ENCODE measurements around the gene SPATA6.
"Not testable (repeated sequence)": the region's sequence is repeated elsewhere in the genome, so short reads cannot be mapped to it uniquely, and the experiment has no call there.

Gene SPATA6

DNA sequence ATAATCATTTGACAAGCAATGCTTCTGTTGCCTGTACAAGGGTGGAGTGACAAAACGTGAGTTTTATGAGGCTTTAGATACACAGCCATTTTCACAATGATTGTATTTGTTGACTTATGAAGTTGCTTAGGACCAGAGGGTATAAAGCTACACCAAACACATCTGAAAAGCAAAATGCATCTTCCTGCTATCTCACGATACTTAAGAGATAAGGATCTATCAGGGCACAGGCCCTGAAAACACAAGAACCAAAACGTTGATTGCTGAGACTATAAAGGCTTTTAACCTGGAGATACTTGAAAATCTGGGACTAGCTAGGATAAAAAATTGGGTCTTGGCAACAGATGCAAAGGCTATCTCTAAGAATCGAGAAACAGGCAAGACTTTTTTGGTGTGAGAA lies 133.7 kb downstream of the SPATA6 start:
- DNase-seq, result no peak

DNA sequence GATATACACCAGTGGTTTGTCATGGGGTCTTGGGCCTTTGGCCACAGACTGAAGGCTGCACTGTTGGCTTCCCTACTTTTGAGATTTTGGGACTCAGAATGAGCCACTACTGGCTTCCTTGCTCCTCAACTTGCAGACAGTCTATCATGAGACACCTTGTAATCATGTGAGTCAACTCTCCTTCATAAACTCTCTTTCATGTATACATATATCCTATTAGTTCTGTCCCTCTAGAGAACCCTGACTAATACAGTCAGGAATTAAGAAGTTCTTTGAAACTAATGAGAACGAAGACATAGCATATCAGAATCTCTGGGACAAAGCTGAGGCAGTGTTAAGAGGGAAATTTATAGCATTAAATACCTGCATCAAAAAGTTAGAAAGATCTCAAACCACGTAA lies 138.7 kb downstream of the SPATA6 start:
- DNase-seq, result no peak

DNA sequence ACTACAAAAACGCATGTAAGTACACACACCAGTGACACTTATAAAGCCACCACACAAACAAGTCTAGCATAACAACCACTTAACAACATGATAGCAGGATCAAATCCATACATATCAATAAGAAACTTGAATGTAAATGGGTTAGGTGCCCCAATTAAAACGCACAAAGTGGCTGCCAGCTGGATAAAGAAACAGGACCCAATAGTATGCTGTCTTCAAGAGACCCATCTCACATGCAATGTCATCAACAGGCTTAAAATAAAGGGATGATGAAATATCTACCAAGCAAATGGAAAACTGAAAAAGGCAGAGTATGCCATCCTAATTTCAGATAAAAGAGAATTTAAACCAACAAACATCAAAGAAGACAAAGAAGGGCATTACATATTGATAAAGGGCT lies 139.9 kb downstream of the SPATA6 start:
- DNase-seq, result no peak

DNA sequence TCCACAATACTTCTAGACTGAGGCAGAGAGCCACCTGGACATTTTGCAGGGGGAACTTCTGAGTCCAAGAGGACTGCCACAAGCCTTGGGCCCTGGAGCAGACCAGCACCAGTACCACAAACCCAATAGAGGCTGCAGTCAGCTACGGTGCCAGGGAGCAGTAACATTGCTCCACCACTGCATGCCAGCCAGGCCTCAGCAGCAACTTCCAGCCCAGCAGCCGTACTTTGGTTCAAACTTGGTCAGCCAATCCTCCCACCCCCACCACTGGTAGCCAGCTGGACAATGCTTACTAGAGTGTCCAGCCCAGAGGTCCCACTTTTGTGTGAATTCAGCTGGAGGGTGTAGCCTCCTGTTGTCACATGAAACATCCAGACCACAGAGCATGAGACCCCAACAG lies 142.1 kb downstream of the SPATA6 start:
- no peak for DNase-seq

DNA sequence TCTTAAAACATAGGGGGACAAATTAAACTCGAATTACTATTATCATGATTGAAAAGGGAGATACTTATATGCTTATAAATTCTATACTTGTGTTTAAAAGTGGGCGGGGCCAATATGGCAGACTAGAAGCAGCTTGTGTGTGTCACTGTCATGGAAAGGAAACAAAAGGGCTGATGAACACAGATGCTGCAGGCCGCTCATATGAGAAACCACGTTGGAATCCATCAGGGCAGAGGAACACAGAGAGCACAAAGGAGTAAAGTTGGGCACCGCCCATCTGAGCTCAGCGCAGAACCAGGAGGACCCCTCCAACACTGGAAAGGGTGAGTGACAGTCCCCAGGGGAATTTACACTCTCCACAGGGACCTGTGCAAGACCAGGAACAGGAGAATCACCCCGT lies 142.5 kb downstream of the SPATA6 start:
- DNase-seq, result no peak

DNA sequence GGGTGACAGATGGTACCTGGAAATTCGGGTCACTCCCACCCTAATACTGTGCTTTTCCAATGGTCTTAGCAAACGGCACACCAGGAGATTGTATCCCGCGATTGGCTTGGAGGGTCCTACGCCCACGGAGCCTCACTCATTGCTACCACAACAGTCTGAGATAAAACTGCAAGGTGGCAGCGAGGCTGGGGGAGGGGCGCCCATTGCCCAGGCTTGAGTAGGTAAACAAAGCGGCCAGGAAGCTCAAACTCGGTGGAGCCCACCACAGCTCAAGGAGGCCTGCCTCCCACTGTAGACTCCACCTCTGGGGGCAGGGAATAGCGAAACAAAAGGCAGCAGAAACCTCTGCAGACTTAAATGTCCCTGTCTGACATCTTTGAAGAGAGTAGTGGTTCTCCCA lies 160.2 kb downstream of the SPATA6 start:
- not testable (repeated sequence) for DNase-seq

DNA sequence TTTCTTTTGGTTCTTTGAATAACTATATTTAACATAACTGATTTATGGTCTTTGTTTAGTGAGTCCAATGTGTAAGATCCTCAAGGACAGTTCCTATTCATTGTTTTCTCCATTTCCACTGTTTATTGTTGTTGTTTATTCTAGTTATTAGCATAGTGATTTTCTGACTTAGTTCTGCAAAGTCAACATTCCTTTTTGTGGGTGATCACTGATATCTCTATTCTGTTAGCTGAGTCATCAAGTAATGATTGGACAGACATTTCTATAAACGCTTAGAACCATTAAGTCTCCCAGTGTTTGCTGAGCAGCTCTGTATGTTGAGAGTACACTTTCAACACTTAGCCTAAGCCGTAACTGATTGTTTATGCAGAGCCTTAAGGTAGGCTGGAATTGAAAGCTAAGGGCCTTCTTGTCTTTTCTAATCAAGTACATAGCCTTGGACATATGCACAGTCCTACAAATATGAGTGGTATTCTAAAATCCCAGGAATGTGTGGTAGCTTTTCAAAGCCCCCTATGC lies 162.4 kb downstream of the SPATA6 start:
- no peak for DNase-seq

DNA sequence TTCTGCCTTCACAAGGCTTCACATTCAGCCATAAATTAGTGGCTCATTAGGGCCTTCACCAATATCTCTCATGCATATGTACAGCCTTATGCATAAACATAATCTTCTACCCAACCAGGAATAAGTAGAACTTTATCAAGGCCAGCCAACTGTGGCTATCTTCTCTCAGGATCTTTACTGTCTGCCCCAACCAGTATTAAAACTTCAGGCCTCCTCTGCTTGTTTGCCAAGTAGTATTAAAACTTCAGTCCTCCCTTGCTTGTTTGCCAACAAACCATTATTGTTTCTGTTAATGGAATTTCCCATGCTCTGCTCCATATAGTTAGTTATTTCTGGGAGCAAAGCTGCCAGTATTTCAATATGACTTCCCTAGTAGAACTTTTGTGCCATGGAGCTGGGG lies 169.4 kb downstream of the SPATA6 start:
- no peak for DNase-seq

DNA sequence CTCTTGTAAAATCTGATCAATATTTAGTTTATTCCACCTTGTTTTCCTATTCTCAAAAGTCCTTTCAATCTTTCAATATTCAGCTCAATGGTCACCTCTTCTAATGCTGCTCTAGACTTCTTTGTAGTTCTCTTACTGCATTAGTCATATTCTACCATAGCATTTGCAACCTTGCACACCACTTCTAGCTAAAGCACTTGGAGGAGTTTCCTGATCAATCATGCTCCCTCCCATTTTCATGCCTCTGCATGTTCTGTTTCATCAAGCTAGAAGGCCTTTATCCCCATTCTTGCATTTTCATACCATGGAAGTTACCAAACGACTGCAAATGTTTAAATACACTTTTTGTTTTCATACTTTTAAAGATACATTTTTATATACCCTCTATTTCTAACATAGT lies 177.3 kb downstream of the SPATA6 start:
- DNase-seq, result no peak

DNA sequence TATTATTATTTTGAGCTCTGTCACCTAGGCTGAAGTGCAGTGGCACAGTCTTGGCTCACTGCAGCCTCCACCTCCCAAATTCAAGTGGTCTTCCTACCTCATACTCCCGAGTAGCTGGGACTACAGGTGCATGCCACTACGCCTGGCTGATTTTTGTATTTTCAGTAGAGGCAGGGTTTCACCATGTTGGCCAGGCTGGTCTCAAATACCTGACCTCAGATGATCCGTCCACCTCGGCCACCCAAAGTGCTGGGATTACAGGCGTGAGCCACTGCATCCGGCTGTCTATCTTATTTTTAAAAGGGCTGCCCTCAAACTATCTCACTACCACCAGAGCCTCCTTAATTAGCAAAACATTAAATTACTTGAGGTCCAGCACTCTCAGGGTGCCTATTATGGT lies 177.9 kb downstream of the SPATA6 start:
- DNase-seq, result not testable (repeated sequence)

DNA sequence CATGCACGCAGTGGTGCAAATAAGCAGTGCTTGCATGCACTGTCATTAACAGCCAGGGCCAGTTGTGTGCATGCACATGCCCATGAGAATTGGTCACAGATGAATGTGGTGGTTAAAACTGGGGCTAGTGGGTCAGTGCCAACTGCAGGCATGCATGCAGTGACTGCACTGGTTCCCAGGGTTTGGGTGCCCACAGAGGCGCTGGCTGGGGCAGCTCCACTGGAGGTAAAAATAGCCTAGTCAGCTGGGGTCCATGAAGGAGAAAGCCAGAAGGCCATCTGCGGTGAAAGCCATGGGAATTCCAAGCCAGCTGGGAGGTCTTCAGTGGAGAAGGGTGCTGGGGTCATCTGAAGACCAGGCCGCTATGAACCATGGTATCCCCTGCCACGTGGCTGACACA lies 179.3 kb downstream of the SPATA6 start:
- no peak for DNase-seq

DNA sequence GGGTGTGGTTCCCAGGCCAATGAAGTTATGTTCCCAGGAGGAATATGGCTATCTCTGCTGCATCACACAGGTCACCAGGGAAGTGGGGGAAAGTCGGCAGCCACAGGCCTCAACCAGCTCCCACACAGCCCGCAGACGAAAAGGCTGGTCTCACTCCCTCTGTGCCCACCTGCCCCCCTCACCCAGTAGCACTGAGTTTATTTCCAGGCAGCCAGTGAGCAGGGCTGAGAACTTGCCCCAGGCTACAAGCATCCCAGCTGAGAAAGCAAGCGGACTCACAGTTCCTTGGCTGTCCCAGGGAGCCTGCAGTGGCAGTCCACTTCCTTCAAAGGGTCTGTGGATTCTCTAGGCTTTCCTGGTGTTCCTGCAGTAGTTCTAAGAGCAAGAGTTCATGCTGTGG lies 180.6 kb downstream of the SPATA6 start:
- DNase-seq, result no peak

DNA sequence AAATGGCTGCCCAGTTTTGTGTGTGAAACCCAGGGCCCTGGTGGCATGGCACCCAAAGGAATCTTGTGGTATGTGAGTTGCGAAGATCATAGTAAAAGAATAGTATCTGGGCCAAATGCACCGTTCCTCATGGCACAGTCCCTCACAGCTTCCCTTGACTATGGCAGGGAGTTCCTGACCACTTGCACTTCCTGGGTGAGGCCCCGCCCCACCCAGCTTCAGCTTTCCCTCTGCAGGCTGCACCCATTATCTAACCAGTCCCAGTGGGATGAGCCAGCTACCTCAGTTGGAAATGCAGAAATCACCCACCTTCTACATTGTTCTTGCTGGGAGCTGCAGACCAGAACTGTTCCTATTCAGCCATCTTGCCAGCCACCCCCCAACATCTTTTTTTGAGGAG lies 186.5 kb downstream of the SPATA6 start:
- DNase-seq, result no peak

DNA sequence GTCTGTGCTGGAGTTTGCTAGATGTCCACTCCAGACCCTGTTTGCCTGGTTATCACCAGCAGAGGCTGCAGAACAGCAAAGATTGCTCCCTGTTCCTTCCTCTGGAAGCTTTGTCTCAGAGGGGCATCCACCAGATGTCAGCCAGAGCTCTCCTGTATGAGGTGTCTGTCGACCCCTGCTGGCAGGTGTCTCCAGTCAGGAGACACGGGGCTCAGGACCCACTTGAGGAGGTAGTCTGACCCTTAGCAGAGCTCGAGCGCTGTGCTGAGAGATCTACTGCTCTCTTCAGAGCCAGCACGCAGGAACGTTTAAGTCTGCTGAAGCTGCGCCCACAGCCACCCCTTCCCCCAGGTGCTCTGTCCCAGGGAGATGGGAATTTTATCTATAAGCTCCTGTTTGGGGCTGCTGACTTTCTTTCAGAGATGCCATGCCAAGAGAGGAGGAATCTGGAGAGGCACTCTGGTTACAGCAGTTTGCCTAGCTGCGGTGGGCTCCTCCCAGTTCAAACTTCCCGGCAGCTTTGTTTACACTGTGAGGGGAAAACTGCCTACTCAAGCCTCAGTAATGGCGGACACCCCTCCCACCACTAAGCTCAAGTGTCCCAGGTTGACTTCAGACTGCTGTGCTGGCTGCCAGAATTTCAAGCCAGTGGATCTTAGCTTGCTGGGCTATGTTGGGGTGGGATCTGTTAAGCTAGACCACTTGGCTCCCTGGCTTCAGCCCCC lies 187.1 kb downstream of the SPATA6 start:
- DNase-seq, result not testable (repeated sequence)

DNA sequence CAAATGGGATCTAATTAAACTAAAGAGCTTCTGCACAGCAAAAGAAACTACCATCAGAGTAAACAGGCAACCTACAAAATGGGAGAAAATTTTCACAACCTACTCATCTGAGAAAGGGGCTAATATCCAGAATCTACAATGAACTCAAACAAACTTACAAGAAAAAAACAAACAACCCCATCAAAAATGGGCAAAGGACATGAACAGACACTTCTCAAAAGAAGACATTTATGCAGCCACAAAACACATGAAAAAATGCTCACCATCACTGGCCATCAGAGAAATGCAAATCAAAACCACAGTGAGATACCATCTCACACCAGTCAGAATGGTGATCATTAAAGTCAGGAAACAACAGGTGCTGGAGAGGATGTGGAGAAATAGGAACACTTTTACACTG lies 189.7 kb downstream of the SPATA6 start:
- not testable (repeated sequence) for DNase-seq

DNA sequence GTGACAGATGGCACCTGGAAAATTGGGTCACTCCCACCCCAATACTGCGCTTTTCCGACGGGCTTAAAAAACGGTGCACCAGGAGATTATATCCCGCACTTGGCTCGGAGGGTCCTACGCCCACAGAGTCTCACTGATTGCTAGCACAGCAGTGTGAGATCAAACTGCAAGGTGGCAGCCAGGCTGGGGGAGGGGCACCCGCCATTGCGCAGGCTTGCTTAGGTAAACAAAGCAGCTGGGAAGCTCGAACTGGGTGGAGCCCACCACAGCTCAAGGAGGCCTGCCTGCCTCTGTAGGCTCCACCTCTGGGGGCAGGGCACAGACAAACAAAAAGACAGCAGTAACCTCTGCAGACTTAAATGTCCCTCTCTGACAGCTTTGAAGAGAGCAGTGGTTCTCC lies 194.6 kb downstream of the SPATA6 start:
- DNase-seq, result not testable (repeated sequence)

DNA sequence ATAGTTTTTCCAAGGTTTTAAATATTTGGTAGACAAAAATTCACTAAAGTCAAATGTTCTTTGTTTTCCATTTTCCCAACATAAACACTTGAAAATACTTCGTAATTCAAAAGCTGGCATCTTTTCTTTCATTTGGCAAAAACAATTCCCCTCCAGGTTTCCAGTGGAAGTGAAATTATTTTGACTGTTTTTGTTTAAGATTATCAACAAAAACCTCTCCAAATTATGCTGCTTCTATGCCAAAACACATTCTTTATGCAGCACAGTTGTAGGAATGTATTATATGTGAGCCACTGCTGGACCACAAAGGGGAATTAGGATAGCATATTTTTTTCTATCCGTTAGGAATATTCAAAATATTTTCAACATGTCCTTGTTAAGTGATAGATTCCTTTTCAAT lies 205.4 kb downstream of the SPATA6 start:
- no peak for DNase-seq

DNA sequence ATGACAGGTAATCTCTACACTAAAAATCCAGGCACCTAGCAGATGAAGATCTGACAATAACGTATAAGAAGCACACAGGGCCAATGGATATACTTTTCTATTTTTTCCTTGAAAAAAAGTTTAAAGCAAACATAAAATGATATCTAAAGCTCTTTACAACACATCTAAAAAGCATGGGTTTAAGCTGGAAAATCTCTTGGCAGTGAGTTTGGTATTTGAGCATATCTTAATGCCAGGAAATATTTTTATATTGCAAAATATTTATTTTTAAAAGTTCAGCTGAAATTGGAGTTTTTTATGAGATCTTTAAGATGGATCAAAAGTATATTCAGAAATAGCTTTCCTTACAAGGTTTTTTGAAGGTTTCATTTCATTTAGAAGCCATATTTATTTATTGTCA lies 209.0 kb downstream of the SPATA6 start:
- no peak for DNase-seq

DNA sequence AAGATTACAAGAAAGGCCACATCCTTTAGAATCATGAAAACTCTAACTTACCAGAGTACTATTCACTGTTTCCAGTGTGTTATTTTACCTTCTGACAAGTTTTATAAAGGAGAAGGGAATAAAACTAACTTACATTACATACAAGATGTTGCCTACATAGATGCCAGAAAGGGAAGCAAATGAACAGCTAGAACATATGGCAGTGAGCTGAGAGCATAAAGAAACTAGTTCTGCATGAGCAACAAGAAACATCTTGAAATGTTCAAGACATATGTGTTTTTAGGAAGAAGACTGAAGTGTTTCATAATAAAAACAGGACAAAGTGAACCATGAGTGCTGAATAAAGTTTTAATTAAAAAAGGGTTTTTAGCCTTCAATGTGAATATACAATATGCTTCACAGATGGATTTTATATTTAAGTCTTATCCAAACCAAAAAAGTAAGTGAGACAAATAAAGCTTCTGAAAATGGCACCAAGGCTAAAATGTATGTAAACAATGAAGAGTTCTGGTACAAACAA lies 210.1 kb downstream of the SPATA6 start:
- no peak for DNase-seq

DNA sequence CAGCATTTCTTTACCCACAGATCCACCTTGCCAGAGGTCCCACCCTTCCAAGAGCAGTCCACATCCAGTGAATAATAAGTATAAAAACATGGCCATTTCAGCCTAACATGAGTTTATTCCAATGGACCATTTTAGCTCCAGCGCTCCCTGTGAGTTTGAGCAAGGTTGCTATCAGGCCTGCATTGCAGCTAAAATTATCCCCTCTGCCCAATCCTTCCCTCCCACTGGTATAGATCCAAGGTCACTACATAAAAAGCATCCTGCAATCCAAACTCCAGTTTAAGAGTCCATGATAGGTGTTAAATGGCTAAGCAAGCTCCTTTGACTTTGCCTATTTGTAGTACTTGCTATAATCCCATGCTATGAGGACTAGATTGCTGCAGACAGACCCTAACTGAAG lies 213.9 kb downstream of the SPATA6 start:
- no peak for DNase-seq

DNA sequence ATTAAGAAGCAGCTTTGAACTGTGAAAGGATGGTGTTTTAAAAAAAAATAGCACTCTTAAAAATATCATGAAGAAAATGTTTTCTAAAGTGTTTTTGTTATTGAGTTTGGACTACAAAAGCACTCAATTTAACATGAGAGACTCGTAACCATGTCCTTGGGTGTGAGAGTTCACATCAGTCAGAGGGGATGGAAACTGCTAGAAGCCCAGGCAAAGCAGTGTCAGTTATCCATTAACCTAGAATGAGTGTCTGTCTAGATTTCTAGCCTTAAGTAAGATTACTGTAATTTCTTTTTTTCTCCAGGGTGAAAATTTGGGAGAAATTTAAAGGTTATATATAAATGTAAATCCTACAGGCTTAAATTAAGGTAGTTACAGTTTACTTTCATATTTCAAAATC lies 217.8 kb downstream of the SPATA6 start:
- DNase-seq, result no peak

DNA sequence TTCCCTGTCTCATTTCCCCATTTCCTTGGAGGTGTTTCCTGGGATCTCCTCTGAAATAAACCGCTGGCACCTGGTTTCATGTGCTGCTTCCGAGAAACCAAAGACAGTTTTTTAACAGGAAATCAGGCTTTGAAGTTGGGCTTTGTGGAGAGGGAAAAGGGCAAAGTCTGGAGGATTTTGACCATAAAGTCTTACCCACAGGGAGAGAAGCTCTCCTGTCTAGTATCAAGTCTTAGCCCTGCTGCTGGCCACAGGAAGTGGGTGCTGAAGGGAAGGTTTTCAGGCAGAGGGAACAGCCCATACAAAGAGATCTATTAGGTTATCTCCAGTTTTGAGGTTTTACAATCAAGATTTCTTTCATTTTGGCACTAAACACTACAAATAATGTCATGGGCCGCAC lies 220.2 kb downstream of the SPATA6 start:
- DNase-seq, result no peak

DNA sequence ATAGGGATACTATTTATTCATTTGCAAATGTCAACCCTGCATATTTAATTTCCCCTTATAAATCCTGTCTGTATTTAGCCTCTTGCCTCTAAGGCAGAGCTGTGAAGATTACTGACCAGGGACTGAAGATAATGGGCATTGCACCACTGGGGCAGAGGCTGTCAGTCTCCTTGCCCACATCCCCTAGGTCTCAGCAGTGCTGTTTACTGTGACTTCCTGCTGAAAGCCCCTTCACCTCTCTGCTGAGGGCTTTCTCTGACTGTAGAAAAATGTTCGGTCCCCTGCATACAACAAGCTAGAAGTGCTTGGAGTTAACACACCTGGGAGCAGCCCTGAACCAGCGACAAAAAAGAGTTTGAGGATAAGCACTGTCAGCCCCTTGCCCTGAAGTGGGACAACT lies 220.7 kb downstream of the SPATA6 start:
- no peak for DNase-seq

DNA sequence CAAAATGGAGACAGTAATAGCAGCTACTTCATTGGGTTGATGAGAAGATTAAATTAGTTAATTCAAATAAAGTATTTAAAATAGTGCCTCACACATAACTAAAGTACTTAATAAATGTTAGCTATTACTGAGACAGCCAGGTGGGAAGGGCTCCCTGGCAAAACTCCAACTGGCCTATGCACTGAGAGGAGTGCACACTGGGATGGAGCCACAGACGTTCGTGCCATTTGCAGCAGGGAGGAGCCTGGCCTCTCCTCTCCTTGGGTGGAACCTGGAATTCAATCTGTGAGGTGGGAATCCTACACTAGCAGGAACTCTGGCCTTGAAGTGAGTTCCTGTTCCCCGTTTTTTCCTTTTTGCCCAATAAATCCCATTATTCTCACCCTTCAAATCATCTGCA lies 221.4 kb downstream of the SPATA6 start:
- DNase-seq, result no peak

DNA sequence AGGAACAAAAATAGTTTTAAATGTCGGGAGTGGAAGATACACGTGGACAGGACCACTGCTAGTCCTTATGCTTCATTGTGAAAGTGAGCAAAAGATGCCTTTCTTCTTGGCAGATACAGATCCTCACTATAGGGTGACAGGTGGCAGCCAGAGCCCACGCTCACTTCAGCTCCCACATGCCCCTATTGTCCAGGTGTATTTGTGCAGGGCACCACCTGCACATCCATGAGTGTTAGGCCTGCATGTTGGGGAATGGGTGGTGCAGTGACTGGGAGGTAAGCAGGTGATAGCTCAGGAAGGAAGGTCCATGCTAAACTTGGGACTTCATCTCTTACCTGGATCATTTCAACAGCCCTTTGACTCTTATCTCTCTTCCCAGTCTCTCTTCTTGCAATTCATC lies 222.1 kb downstream of the SPATA6 start:
- DNase-seq, result no peak

Data from MV-4-11 (cell line).